Central memory CD4-positive, alpha-beta T cell (primary cell): Measurements from ENCODE around the gene UBE2M.
"Not testable (repeated sequence)": the region's sequence is repeated elsewhere in the genome, so short reads cannot be mapped to it uniquely, and the experiment has no call there.

Experiments used
- DNase-seq: peaks from one replicate; pipeline ENCODE4 v3.0.0; 2022

Gene UBE2M

DNA sequence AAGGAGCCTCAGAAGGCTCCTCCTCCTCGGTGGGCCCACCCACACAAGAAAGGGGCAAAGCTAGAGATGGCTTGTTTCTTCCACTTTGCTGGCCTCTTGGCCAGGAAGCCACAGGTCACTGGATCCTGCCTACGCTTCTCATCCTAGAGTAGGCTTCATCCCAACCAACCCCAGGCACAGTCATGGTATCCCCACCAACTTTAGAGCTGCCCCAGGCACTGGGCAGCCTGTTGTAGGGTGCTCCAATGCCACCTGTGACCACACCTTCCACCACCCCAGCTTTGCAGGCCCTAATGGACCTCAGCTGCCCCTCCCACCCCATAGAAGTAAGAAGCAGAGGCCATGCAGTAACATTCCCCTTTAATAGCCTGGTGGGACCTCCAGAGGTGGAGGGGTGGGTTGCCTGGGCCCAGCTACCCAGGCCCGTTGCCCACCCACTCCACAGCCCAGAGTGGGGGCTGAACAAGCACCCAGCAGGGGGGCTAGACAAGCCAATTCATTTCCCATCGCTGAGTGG lies 3.0 kb downstream of the UBE2M start:
- no peak for DNase-seq

DNA sequence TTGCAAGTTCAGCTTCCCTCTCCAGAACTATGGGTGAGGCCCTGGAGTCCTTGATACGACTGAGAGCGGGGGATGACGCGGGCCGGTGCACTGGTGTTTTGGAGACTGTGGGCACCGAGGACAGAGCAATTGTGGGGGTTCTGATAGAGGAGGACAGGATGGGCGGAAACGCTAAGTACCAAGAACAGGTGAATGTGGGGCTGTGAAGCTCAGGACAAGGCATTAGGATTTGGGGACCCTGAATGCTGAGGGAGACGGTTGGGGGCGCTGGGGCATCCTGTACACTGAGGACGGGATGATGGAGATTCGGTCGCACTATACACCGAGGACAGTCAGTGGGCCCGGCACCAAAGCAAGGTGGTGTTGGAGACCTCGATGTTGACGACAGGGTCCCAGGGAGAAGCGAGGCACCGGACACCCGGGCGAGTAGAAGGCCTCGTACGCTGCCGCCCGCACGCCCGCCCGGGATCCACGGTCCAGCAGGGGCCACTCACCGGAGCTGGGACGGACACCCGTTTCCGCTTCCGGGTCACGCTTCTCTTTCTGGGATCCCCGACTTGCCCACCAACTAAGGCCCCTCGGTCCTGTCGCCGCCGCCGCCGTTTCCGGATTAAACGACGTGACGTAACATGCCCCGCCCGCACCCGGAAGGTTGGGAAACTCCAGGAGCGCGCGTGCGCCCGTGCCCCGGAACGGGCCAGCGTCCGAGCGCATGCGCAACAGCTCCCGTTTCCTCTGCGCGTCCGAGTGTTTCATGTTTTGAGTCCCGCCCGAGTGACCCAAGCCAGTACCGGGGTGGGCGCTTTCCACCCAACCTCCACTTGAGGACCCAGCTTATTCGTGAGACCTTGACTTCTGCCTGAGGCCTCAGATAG lies 3.7 kb downstream of the UBE2M start, which contains the start of gene CHMP2A:
TSS of gene CHMP2A (minus strand) at position 612 of the 875 bp plus-strand sequence. CDS start 893 bp downstream, outside the sequence.
- DNase-seq: peak; percentile 95

GRCh38 chr19:58553799-58554493 lies 4.5 kb downstream of the UBE2M start:
- no peak for DNase-seq

GRCh38 chr19:58552655-58553054 lies 5.8 kb downstream of the UBE2M start:
- DNase-seq: no peak

DNA sequence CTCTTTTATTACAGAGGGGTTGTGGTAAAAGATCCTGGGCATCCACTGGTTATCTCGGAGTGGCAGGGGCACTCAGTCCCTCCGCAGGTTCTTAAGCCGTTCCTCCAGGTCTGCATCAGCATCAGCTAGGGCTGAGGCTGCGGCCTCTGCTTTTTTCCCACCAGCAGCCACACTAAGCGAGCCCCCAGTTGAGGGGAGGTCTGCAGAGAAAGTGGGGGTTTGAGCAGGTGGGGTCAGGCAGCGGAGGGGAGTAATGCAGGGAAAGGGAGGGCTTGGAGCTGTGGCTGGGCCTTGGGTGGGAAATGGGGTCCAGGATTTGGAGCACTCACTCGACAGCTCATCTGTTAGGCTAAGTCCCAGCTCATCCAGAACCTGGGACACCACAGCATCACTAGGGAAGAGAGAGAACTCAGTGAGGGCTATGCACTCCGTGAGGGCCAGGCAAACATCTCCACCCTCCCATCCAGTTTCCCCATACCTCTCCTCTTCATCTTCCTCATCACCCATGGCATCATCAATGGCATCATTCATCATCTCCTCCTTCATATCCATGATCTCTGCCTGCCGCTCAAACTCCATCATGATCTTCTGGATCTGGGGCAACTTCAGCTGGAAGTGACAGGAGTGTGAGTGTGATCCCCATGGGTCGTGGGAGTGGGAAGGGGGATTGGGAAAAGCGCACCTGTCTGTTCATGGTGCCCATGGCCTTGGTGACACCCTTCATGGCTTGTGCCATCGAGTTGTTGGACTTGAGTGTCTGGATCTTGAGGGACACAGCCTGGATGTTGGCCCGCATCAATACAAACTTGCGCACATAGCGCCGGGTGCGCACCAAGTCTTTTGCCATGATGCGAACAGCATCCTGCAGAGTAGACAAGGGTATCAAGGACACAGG lies 6.6 kb downstream of the UBE2M start:
- no peak for DNase-seq

DNA sequence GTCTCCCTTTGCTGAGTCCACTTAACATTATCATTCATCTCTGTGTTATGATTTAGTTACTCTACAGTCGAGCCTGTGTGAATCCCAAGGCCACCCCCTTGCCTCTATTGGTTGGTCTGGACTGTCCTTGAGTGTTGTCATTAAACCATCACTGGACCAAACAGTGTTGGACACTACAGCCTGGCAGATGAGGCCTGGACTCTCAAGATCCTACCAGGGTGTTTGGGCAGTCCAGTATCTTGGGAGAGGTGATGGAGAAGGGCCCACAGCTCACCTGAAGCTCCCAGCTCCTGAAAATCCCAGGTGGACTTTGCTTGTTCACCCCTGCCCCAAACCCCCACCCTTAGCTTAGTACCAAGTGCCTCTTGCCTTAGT lies 7.3 kb downstream of the UBE2M start:
- DNase-seq: no peak

DNA sequence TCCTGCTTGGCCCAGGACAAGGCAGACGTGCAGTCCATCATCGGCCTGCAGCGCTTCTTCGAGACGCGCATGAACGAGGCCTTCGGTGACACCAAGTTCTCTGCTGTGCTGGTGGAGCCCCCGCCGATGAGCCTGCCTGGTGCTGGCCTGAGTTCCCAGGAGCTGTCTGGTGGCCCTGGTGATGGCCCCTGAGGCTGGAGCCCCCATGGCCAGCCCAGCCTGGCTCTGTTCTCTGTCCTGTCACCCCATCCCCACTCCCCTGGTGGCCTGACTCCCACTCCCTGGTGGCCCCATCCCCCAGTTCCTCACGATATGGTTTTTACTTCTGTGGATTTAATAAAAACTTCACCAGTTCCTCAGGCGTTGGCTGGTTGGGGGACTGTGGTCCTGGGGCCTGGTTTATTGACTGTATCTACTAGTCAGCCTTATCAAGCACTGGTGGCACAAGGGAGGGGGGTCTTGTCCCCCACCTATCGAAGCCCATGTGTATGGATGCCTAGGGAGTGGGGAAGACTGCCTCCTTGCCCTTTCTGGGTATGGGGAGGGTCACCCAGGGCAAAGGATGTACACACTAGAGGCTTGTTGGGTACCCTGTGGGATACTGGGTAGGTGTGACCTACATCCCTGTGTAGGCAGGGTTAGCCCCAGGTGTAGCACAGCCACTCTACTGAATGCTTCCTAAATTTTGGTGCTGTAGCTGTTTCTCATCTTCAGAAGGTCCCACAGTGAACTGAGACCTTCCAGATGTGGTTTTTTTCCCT lies 7.9 kb downstream of the UBE2M start:
- no peak for DNase-seq

GRCh38 chr19:58549664-58550361 lies 8.6 kb downstream of the UBE2M start:
- DNase-seq: no peak

DNA sequence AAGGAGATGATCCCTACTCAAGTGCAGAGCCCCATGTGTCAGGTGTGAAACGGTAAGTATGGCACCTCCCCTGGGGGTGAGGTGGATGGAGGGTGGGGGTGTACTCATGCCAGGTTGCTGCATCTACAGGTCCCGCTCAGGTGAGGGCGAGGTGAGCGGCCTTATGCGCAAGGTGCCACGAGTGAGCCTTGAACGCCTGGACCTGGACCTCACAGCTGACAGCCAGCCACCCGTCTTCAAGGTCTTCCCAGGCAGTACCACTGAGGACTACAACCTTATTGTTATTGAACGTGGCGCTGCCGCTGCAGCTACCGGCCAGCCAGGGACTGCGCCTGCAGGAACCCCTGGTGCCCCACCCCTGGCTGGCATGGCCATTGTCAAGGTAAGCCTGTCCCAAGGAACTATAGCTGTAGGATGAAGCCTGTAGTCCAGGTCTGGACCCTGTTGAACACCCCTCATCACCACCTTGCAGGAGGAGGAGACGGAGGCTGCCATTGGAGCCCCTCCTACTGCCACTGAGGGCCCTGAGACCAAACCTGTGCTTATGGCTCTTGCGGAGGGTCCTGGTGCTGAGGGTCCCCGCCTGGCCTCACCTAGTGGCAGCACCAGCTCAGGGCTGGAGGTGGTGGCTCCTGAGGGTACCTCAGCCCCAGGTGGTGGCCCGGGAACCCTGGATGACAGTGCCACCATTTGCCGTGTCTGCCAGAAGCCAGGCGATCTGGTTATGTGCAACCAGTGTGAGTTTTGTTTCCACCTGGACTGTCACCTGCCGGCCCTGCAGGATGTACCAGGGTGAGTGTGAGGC lies 9.3 kb downstream of the UBE2M start:
- no peak for DNase-seq

DNA sequence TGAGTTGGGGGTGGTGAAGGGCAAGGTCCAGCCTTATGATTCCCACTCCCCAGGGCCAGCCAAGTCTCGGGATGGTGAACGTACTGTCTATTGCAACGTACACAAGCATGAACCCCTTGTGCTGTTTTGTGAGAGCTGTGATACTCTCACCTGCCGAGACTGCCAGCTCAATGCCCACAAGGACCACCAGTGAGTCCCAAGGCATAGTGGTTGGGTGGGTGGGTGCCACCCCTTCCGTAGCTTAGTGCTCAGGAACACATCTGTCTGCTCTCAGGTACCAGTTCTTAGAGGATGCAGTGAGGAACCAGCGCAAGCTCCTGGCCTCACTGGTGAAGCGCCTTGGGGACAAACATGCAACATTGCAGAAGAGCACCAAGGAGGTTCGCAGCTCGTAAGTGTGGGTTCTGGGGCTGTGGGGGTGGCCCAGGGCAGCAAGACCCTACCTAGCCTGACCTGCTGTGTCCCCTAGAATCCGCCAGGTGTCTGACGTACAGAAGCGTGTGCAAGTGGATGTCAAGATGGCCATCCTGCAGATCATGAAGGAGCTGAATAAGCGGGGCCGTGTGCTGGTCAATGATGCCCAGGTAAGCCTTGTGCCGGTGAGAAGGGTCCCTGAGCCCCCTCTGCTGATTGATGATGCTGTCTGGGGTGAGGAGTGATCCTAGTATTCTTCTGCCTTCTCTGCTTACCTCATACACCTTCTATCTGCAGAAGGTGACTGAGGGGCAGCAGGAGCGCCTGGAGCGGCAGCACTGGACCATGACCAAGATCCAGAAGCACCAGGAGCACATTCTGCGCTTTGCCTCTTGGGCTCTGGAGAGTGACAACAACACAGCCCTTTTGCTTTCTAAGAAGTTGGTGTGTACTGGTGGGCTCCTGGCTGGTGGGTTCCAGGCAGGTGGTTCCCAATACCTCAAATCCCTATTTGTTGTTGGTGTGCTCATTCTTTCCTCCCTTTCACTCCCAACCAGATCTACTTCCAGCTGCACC lies 10.8 kb downstream of the UBE2M start:
- no peak for DNase-seq

- DNase-seq: no peak
Observed at GRCh38 chr19:58546019-58546530, 12.3 kb downstream of the UBE2M start.

GRCh38 chr19:58545286-58546018 lies 13.0 kb downstream of the UBE2M start:
- no peak for DNase-seq

DNA sequence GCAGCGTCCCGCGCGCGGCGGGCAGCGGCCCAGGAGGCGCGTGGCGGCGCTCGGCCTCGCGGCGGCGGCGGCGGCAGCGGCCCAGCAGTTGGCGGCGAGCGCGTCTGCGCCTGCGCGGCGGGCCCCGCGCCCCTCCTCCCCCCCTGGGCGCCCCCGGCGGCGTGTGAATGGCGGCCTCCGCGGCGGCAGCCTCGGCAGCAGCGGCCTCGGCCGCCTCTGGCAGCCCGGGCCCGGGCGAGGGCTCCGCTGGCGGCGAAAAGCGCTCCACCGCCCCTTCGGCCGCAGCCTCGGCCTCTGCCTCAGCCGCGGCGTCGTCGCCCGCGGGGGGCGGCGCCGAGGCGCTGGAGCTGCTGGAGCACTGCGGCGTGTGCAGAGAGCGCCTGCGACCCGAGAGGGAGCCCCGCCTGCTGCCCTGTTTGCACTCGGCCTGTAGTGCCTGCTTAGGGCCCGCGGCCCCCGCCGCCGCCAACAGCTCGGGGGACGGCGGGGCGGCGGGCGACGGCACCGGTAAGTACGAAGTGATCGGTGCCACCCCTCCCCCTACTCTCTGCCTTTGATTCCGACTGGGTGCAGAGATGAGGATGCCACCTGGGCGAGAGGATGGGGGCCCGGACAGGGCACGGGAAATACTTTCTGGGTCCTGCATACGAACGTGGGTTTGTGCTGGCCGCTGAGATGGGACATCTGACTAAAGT lies 13.7 kb downstream of the UBE2M start:
- DNase-seq: no peak

DNA sequence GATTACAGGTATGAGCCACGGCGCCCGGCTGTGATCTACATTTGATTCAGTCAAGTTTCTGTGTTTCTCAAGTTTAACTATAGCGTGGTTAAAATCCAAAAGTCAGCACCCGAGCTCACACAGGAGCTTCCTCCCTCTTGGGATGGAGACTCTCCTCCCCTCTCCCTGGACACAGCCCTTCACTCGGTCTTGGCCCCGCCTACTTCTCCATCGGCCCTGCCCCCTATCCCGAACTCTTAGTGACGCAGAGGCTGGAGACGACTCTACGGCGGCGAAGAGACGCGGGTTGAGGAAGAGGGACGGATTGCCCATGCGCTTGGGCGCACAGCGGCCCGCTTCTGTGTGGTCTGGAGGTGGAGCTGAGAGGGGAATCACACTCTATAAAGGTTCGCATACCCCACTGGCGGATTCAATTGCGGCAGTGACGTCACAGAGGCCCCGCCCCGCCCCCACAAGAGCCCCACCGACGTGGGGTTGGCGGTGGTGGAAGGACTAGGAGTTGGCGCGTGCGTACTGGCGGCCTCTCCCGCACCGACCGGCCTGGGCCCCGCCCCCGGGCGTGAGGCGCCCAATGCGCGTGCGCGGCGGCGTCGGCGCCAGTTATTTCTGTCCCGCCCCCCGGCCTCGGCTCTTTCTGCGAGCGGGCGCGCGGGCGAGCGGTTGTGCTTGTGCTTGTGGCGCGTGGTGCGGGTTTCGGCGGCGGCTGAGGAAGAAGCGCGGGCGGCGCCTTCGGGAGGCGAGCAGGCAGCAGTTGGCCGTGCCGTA lies 14.4 kb downstream of the UBE2M start, which contains the start of gene TRIM28:
TSS of gene TRIM28 (plus strand) at position 239 of the 765 bp plus-strand sequence. CDS start 694 bp downstream, outside the sequence.
- peak; percentile 100 for DNase-seq

GRCh38 chr19:58542641-58543372 lies 15.6 kb downstream of the UBE2M start:
- DNase-seq: not testable (repeated sequence)

DNA sequence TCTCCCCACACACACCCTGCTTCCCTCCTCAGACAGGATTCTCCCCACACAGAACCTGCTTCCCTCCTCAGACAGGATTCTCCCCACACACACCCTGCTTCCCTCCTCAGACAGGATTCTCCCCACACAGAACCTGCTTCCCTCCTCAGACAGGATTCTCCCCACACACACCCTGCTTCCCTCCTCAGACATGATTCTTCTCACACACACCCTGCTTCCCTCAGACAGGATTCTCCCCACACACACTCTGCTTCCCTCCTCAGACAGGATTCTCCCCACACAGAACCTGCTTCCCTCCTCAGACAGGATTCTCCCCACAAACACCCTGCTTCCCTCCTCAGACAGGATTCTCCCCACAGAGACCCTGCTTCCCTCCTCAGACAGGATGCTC lies 19.2 kb downstream of the UBE2M start:
- DNase-seq: not testable (repeated sequence)
